Trophoblast cell (in vitro differentiated cells and primary cell): ENCODE data around the gene FRY.

Experiments used
- DNase-seq, 2 donors: peaks; one replicate each; pipeline ENCODE4 v3.0.0-alpha.2; 2016
- H2AFZ ChIP-seq: 2 replicates; pipeline ENCODE4 v1.6.1; 2013; ENCODE audit warnings: low read length, moderate library complexity, mild to moderate bottlenecking; ENCODE audit not compliant: insufficient read depth, poor library complexity
- H2AK5ac ChIP-seq: 2 replicates; pipeline ENCODE4 v1.6.1; 2013; ENCODE audit warnings: mild to moderate bottlenecking, low read length
- H2BK120ac ChIP-seq: 2 replicates; pipeline ENCODE4 v1.6.1; 2013; ENCODE audit warnings: low read length, mild to moderate bottlenecking, moderate library complexity; ENCODE audit not compliant: insufficient read depth, poor library complexity
- H2BK12ac ChIP-seq: 2 replicates; pipeline ENCODE4 v1.6.1; 2013; ENCODE audit warnings: mild to moderate bottlenecking, low read length, moderate library complexity
- H2BK5ac ChIP-seq: 2 replicates; pipeline ENCODE4 v1.6.1; 2013; ENCODE audit warnings: low read length, low read depth, moderate library complexity, mild to moderate bottlenecking; ENCODE audit not compliant: poor library complexity
- H3K14ac ChIP-seq: 2 replicates; pipeline ENCODE4 v1.6.1; 2013; ENCODE audit warnings: mild to moderate bottlenecking, low read length
- H3K18ac ChIP-seq: 2 replicates; pipeline ENCODE4 v1.6.1; 2013; ENCODE audit warnings: mild to moderate bottlenecking, low read length
- H3K23ac ChIP-seq: 2 replicates; pipeline ENCODE4 v1.6.1; 2013; ENCODE audit warnings: low read length
- H3K27ac ChIP-seq: 2 replicates; pipeline ENCODE4 v1.5.1; 2013; ENCODE audit warnings: low read depth, mild to moderate bottlenecking, inconsistent platforms, low read length, moderate library complexity
- H3K27me3 ChIP-seq: 2 replicates; pipeline ENCODE4 v1.6.1; 2013; ENCODE audit warnings: inconsistent platforms, mild to moderate bottlenecking, low read length, moderate library complexity; ENCODE audit not compliant: insufficient read depth
- H3K36me3 ChIP-seq, 2 experiments: 1 replicate in 1 of 2; 2 replicates in 1 of 2; pipeline ENCODE4 v1.6.1; 2013; ENCODE audit warnings: low read length in 2 of 2, mild to moderate bottlenecking in 2 of 2, moderate library complexity in 1 of 2; ENCODE audit not compliant: insufficient read depth in 2 of 2, control insufficient read depth in 1 of 2
- H3K4ac ChIP-seq: 2 replicates; pipeline ENCODE4 v1.6.1; 2013; ENCODE audit warnings: low read depth, mild to moderate bottlenecking, low read length, moderate library complexity
- H3K4me1 ChIP-seq, 2 experiments: 1 replicate in 1 of 2; 2 replicates in 1 of 2; pipeline ENCODE4 v1.6.1; 2013; ENCODE audit warnings: low read length in 2 of 2, mild to moderate bottlenecking in 2 of 2, moderate library complexity in 1 of 2; ENCODE audit not compliant: insufficient read depth in 2 of 2, control insufficient read depth in 1 of 2
- H3K4me2 ChIP-seq: 2 replicates; pipeline ENCODE4 v1.6.1; 2013; ENCODE audit warnings: inconsistent platforms, mild to moderate bottlenecking, low read length, moderate library complexity
- H3K4me3 ChIP-seq: 2 replicates; pipeline ENCODE4 v1.5.1; 2013; ENCODE audit warnings: mild to moderate bottlenecking, low read depth, low read length, inconsistent platforms
- H3K79me1 ChIP-seq: one replicate; pipeline ENCODE4 v1.6.1; 2013; ENCODE audit warnings: low read length
- H3K79me2 ChIP-seq: 2 replicates; pipeline ENCODE4 v1.6.1; 2013; ENCODE audit warnings: low read length, mild to moderate bottlenecking; ENCODE audit not compliant: control insufficient read depth, insufficient read depth, poor library complexity
- H3K9ac ChIP-seq: 2 replicates; pipeline ENCODE4 v1.6.1; 2013; ENCODE audit warnings: mild to moderate bottlenecking, low read length
- H3K9me3 ChIP-seq: 2 replicates; pipeline ENCODE4 v1.6.1; 2013; ENCODE audit warnings: low read depth, mild to moderate bottlenecking, control low read depth, inconsistent platforms, low read length; ENCODE audit not compliant: insufficient read depth
- H4K12ac ChIP-seq: 2 replicates; pipeline ENCODE4 v1.6.1; 2013; ENCODE audit warnings: low read depth, mild to moderate bottlenecking, low read length, moderate library complexity
- H4K8ac ChIP-seq: 2 replicates; pipeline ENCODE4 v1.6.1; 2013; ENCODE audit warnings: low read depth, mild to moderate bottlenecking, low read length, moderate library complexity
- H4K91ac ChIP-seq: one replicate; pipeline ENCODE4 v1.6.1; 2013; ENCODE audit warnings: low read depth, mild to moderate bottlenecking, low read length, moderate library complexity
- WGBS: extraction: QIAGEN DNeasy Blood & Tissue Kit; methylation state at CpG from one replicate; pipeline ENCODE4 v1.1.7; 2013; ENCODE audit warnings: missing lambda C conversion rate; ENCODE audit not compliant: insufficient read length, insufficient coverage; ENCODE audit errors: extremely low coverage; 5-methylcytosine and 5-hydroxymethylcytosine counted together

Gene FRY

DNA sequence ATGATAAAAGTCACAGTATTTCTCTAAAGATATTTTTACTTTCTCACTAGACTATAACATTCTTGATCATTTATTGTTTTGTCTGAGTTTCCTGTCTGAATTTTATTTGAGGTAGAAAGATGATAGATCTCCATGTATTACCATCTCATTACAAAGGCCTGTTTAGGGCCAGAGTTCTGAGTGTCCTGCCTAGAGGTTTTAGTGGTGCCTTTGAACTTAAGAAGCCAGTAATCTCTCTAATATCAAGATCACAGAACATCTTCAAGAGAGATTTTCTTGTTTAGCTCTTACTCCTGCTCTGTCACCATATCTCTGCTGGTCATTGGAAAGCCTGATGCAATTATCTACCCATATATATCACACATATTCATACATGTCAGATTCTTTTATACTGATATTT is 182.1 kb downstream of the FRY start:
- H2AFZ ChIP-seq, result no peak overlapping the region
- no peak overlapping the region for H3K14ac ChIP-seq
- no peak overlapping the region for H2BK5ac ChIP-seq
- no peaks in the 10 kb centered on the region for H3K36me3 ChIP-seq
- H3K79me2 ChIP-seq, result no peaks in the 10 kb centered on the region
- no peaks in the 10 kb centered on the region for H3K9me3 ChIP-seq
- H2AK5ac ChIP-seq, result no peak overlapping the region
- no peaks in the 10 kb centered on the region for H3K79me1 ChIP-seq
- H3K4me2 ChIP-seq, result no peak overlapping the region
- H3K23ac ChIP-seq, result no peak overlapping the region
- DNase-seq, result no peak
- no peak overlapping the region for H3K18ac ChIP-seq
- no peaks in the 10 kb centered on the region for H3K27me3 ChIP-seq
- H3K9ac ChIP-seq, result no peak overlapping the region
- no peak overlapping the region for H4K8ac ChIP-seq
- H2BK120ac ChIP-seq, result no peak overlapping the region
- no peak overlapping the region for H4K91ac ChIP-seq
- no peak overlapping the region for H4K12ac ChIP-seq
- H2BK12ac ChIP-seq, result no peak overlapping the region
- no peak overlapping the region for H3K4ac ChIP-seq
- H3K27ac ChIP-seq, result no peak overlapping the region
- peaks cover 0 to 7% of the 10 kb centered on the region in 2 experiments for H3K4me1 ChIP-seq
- H3K4me3 ChIP-seq, result no peak overlapping the region

DNA sequence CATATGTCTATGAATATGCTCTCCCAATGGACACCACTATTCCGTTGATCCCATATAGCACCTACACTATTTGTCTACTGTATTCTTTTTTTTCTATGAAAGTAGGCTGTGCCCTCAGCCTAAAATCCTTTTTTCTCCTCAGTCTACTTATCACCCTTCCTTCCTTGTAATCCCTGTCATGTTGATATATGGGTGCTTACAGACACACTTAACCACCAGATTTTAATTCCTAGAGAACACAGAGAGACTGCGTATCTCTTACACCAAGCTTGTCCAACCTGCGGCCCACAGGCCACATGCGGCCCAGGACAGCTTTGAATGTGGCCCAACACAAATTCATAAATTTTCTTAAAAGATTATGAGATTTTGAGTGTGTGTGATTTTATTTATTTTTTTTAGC is 182.5 kb downstream of the FRY start:
- H4K12ac ChIP-seq, result no peak overlapping the region
- H2AFZ ChIP-seq, result no peak overlapping the region
- H3K9me3 ChIP-seq, result no peaks in the 10 kb centered on the region
- H3K4me1 ChIP-seq, result peaks cover 0 to 5% of the 10 kb centered on the region in 2 experiments
- no peak overlapping the region for H3K18ac ChIP-seq
- H3K23ac ChIP-seq, result no peak overlapping the region
- H4K8ac ChIP-seq, result no peak overlapping the region
- no peaks in the 10 kb centered on the region for H3K79me2 ChIP-seq
- no peaks in the 10 kb centered on the region for H3K79me1 ChIP-seq
- H2BK120ac ChIP-seq, result no peak overlapping the region
- H4K91ac ChIP-seq, result no peak overlapping the region
- no peak overlapping the region for H2BK12ac ChIP-seq
- H3K9ac ChIP-seq, result no peak overlapping the region
- no peak overlapping the region for H3K4me3 ChIP-seq
- no peak overlapping the region for H3K4me2 ChIP-seq
- no peak overlapping the region for H2AK5ac ChIP-seq
- no peak overlapping the region for H2BK5ac ChIP-seq
- no peak overlapping the region for H3K4ac ChIP-seq
- H3K27me3 ChIP-seq, result no peaks in the 10 kb centered on the region
- H3K14ac ChIP-seq, result no peak overlapping the region
- no peak for DNase-seq
- no peak overlapping the region for H3K27ac ChIP-seq
- WGBS, result no CpG with 5 or more reads among the region's 4 CpGs
- H3K36me3 ChIP-seq, result no peaks in the 10 kb centered on the region

DNA sequence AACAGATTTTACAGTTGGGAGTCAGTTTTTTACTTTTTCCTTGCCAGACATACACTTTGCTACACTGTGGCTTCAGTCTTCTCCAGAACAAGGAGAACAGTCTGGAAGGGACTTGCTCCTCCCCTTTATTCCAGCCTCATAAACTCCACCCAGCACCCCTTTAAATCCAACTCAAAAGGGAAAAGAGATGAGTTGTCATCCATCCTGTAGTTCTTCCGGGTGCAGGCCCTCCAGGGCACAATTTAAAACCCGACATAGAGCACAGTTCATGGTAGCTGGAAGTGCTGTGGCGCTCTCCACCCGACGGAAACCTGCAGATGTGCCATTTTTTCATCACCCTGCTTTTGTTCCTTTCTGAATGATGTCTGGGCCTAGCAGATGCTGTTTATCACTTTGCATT is 184.7 kb downstream of the FRY start:
- Histone ChIP-seq H2BK12ac (no peak overlapping the region), H3K9me3 (no peaks in the 10 kb centered on the region)
- no peak for DNase-seq

DNA sequence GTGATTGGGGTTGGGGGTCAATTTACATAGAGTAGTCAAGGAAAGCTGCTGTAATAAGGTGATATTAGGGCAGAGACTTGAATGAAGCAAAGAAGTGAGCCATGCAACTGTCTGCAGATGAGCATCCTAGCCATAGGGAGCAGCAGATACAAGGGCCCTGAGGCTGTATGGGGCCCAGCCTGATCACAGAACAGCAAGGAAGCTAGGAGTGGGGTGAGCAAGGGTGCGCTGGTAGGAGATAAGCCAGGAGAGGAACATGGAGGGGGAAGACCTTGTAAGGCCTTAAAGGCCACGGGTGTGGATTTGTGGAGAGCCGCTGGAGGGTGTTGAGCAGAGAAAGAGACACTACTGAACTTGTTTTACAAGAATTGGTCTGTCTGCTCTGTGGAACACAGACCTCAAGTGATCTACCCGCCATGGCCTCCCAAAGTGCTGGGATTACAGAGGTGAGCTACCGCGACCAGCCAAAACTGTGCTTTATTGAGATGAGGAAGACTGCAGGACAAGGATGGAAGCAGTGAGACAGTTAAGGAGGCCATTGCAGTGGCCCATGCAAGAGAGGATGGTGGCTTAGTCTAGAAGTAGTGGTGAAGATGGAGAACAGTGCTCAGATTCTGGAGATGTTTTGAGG is 190.6 kb downstream of the FRY start:
- H3K27ac ChIP-seq, result no peak overlapping the region
- H3K36me3 ChIP-seq, result no peaks in the 10 kb centered on the region
- H3K4ac ChIP-seq, result no peak overlapping the region
- no peaks in the 10 kb centered on the region for H3K27me3 ChIP-seq
- H3K18ac ChIP-seq, result no peak overlapping the region
- no peaks in the 10 kb centered on the region for H3K79me2 ChIP-seq
- H3K4me3 ChIP-seq, result no peak overlapping the region
- WGBS, result no CpG with 5 or more reads among the region's 6 CpGs
- no peak overlapping the region for H2BK12ac ChIP-seq
- no peak overlapping the region for H4K91ac ChIP-seq
- H3K14ac ChIP-seq, result no peak overlapping the region
- H2AK5ac ChIP-seq, result no peak overlapping the region
- no peak overlapping the region for H3K9ac ChIP-seq
- H2AFZ ChIP-seq, result no peak overlapping the region
- no peak overlapping the region for H2BK5ac ChIP-seq
- peaks cover 3% of the 10 kb centered on the region for H3K9me3 ChIP-seq
- H4K12ac ChIP-seq, result no peak overlapping the region
- H3K4me1 ChIP-seq, result peaks cover 3 to 9% of the 10 kb centered on the region in 2 experiments
- no peak overlapping the region for H2BK120ac ChIP-seq
- no peak overlapping the region for H3K23ac ChIP-seq
- no peak overlapping the region for H4K8ac ChIP-seq
- no peak overlapping the region for H3K4me2 ChIP-seq
- no peaks in the 10 kb centered on the region for H3K79me1 ChIP-seq
- DNase-seq, result no peak

More for the DNA sequence above, 184.7 kb downstream of the FRY start:
- no peak overlapping the region for H3K4ac ChIP-seq
- H2AFZ ChIP-seq, result no peak overlapping the region
- no peaks in the 10 kb centered on the region for H3K36me3 ChIP-seq
- no peak overlapping the region for H2BK120ac ChIP-seq
- H4K91ac ChIP-seq, result no peak overlapping the region
- no peak overlapping the region for H3K14ac ChIP-seq
- no peak overlapping the region for H3K4me3 ChIP-seq
- peaks cover 0 to 2% of the 10 kb centered on the region in 2 experiments for H3K4me1 ChIP-seq
- no peak overlapping the region for H2AK5ac ChIP-seq
- H2BK5ac ChIP-seq, result no peak overlapping the region
- H3K79me1 ChIP-seq, result no peaks in the 10 kb centered on the region
- no peak overlapping the region for H3K9ac ChIP-seq
- H4K12ac ChIP-seq, result no peak overlapping the region
- no peak overlapping the region for H3K27ac ChIP-seq
- no peak overlapping the region for H3K4me2 ChIP-seq
- WGBS, result no CpG with 5 or more reads among the region's 5 CpGs
- H3K18ac ChIP-seq, result no peak overlapping the region
- no peaks in the 10 kb centered on the region for H3K27me3 ChIP-seq
- no peak overlapping the region for H3K23ac ChIP-seq
- no peaks in the 10 kb centered on the region for H3K79me2 ChIP-seq
- H4K8ac ChIP-seq, result no peak overlapping the region
